Neuron (in vitro differentiated cells): ENCODE measurements around the gene ICOS.
"Not testable (repeated sequence)": the region's sequence is repeated elsewhere in the genome, so short reads cannot be mapped to it uniquely, and the experiment has no call there.

Source experiments
- H2AFZ ChIP-seq: one replicate; pipeline ENCODE4 v1.6.1; 2013; ENCODE audit warnings: low read depth, mild to moderate bottlenecking, inconsistent platforms, low read length, moderate library complexity
- H3K27me3 ChIP-seq: one replicate; pipeline ENCODE4 v1.6.1; 2013; ENCODE audit warnings: low read length; ENCODE audit not compliant: insufficient read depth
- H3K36me3 ChIP-seq: one replicate; pipeline ENCODE4 v1.6.1; 2013; ENCODE audit warnings: low read length; ENCODE audit not compliant: insufficient read depth
- H3K4me1 ChIP-seq: one replicate; pipeline ENCODE4 v1.6.1; 2013; ENCODE audit warnings: low read length; ENCODE audit not compliant: insufficient read depth
- H3K4me3 ChIP-seq: 2 replicates; pipeline ENCODE4 v1.5.1; 2013; ENCODE audit warnings: mild to moderate bottlenecking, low read length, moderate library complexity
- H3K9me3 ChIP-seq: one replicate; pipeline ENCODE4 v1.6.1; 2013; ENCODE audit warnings: low read length

ICOS gene

GRCh38 chr2:203931262-203931661 lies 5.3 kb upstream of the ICOS start:
- H3K4me3 ChIP-seq, H3K36me3 ChIP-seq, H3K27me3 ChIP-seq, H3K4me1 ChIP-seq, H3K9me3 ChIP-seq, H2AFZ ChIP-seq: not testable (repeated sequence)

DNA sequence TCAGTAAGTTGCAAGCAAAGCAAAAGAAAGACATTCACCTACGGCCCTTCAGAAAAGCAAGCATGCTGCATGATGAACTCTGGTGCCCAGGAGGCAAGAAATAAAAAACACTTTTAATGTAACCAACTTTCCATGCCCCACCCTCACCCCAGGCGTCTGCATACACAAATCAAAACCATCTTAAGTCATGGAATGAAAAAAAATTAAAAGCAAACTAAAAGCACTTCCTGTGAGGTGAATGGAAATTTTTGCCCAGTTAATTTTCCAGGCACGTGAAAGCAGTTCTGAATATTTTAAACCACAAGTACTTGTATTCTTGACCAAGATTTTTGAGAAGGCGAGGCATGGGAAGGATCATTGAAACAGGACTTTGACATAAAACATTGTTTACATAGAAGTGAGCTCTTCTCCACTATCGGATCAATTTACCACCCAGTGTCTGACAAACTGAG lies 2.5 kb upstream of the ICOS start:
- H3K4me3 ChIP-seq = no peak overlapping the region
- H3K4me1 ChIP-seq = no peaks in the 10 kb centered on the region
- H3K9me3 ChIP-seq = no peaks in the 10 kb centered on the region
- no peak overlapping the region for H2AFZ ChIP-seq
- H3K36me3 ChIP-seq = no peaks in the 10 kb centered on the region
- no peaks in the 10 kb centered on the region for H3K27me3 ChIP-seq

GRCh38 chr2:203934711-203935438 lies 1.7 kb upstream of the ICOS start:
- H3K27me3 ChIP-seq = no peaks in the 10 kb centered on the region
- H3K4me1 ChIP-seq = no peaks in the 10 kb centered on the region
- no peaks in the 10 kb centered on the region for H3K9me3 ChIP-seq
- H3K36me3 ChIP-seq = no peaks in the 10 kb centered on the region
- H3K4me3 ChIP-seq = no peak overlapping the region
- no peak overlapping the region for H2AFZ ChIP-seq

DNA sequence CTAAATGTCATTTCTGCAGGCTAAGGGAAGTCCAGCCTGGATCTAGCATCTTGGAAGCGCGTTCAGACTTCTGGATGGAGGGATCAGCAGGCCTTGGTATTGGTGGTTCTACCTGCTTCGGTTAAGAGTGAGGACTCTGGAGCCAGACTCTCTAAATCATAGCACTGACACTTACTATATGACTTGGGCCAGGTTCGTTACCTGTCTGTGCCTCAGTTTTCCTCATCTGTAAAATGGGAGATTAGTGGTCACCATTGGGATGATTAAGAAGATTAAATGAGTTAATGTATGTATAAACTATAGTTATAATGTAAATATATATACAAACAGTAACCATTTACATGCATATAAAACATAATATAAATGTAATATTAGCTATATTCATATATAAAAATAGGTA lies 995 bp upstream of the ICOS start:
- Histone ChIP-seq H3K4me3 (no peak overlapping the region), H3K36me3 (no peaks in the 10 kb centered on the region), H2AFZ (no peak overlapping the region)

DNA sequence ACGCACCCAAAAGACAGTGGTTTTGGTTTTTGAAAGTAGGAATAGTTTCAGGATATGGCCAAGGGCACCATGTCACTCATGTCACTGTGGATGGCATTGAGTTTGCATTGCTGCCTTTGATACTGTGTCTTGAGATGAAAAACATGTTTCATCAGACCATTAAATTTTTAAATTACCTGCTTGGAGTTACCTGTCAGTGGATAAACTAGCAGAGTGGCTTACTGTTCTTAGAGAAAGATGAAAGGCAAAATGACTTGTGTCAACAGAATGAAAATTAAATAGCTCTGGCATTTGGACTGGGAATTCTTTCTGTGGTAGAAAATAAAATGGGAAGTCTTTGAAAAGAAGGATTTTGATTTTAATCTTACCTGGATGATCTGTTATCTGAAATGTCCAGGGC lies 386 bp downstream of the ICOS start:
- no peak overlapping the region for H3K4me3 ChIP-seq
- no peaks in the 10 kb centered on the region for H3K9me3 ChIP-seq
- H3K4me1 ChIP-seq = no peaks in the 10 kb centered on the region
- H3K27me3 ChIP-seq = no peaks in the 10 kb centered on the region
- H3K36me3 ChIP-seq = no peaks in the 10 kb centered on the region
- H2AFZ ChIP-seq = no peak overlapping the region

More for the DNA sequence above, 995 bp upstream of the ICOS start:
- Histone ChIP-seq H3K4me1 (no peaks in the 10 kb centered on the region), H3K27me3 (no peaks in the 10 kb centered on the region), H3K9me3 (no peaks in the 10 kb centered on the region)

DNA sequence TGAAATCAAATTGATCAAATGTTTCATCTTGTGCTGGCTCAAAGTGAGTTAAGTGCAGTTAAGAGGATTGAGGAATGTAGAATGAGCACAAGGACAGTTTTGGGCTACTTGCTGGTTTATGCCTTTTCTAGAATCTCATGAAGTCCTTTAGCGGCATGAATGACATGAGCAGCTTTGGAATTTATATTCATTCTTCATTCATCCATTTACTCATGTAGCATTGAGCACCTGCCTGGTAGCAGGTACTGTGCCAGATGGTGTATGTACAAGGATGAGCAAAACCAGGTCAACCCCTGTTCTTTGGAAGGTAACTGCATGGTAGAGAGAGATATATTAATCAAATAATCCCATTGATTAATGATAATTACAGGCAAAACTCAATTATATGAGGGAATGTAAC lies 1.2 kb downstream of the ICOS start:
- Histone ChIP-seq H2AFZ (no peak overlapping the region), H3K9me3 (no peaks in the 10 kb centered on the region), H3K27me3 (no peaks in the 10 kb centered on the region), H3K4me3 (no peak overlapping the region), H3K4me1 (no peaks in the 10 kb centered on the region), H3K36me3 (no peaks in the 10 kb centered on the region)

GRCh38 chr2:203940039-203940438 lies 3.5 kb downstream of the ICOS start:
- no peak overlapping the region for H3K4me3 ChIP-seq
- H3K4me1 ChIP-seq = no peaks in the 10 kb centered on the region
- H3K36me3 ChIP-seq = no peaks in the 10 kb centered on the region
- H3K27me3 ChIP-seq = no peaks in the 10 kb centered on the region
- no peak overlapping the region for H2AFZ ChIP-seq
- H3K9me3 ChIP-seq = no peaks in the 10 kb centered on the region

DNA sequence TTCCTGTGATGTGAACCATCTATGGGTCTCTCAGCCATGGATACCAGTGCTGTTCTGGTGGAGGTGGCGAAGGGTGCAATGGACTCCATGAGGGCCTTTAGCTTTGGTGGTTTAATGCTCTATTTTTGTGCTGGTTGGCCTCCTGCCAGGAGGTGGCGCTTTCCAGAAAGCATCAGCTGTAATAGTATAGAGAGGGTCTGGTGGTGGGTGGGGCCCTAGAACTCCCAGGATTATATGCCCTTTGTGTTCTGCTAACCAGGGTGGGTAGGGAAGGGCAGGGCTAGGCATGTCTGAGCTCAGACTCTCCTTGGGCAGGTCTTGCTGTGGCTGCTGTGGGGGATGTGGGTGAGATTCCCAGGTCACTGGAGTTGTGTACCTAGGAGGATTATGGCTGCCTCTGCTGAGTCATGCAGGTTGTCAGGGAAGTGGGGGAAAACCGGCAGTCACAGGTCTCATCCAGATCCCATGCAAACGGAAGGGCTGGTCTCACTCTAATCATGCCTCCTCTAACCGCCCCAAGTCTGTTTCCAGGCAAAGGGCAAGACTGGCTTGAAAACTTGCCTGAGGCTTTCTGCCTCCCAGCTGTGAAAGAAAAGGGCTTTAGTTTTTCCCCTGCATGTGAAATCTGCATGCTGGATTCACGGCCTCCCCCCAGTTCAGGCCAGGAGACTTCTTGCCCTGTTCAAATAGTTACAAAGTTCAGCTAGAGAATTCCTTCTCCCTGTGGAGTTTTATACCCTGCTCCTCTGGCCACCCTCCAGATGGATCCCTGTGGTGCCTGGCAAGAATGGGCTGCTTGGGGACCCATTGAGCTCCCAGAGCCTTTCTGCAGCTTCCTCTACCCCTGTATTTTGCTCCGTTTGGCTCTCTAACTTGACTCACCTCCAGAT lies 7.2 kb downstream of the ICOS start:
- H3K36me3 ChIP-seq, H3K4me3 ChIP-seq, H3K27me3 ChIP-seq, H3K9me3 ChIP-seq, H3K4me1 ChIP-seq, H2AFZ ChIP-seq: not testable (repeated sequence)

DNA sequence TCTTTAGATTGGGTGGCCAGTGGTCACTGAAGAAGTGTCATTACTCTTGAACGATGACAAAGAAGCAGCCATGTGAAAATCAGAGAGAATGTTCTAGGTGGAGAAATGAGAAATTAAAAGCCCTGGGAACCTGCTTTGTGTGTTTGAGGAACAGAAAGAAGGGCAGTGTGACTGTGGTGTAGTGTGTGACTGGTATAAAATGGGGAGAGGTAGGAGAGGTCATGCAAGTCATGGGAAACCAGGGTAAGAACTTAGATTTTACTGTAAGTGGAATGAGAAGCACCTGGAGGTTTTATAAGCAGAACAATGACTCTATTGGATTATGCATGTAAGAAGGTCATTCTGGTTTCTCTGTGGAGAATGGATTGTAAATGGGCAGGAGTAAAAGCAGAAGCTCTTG lies 12.2 kb downstream of the ICOS start:
- no peak overlapping the region for H2AFZ ChIP-seq
- no peaks in the 10 kb centered on the region for H3K36me3 ChIP-seq
- no peaks in the 10 kb centered on the region for H3K4me1 ChIP-seq
- H3K27me3 ChIP-seq = no peaks in the 10 kb centered on the region
- H3K9me3 ChIP-seq = no peaks in the 10 kb centered on the region
- no peak overlapping the region for H3K4me3 ChIP-seq

DNA sequence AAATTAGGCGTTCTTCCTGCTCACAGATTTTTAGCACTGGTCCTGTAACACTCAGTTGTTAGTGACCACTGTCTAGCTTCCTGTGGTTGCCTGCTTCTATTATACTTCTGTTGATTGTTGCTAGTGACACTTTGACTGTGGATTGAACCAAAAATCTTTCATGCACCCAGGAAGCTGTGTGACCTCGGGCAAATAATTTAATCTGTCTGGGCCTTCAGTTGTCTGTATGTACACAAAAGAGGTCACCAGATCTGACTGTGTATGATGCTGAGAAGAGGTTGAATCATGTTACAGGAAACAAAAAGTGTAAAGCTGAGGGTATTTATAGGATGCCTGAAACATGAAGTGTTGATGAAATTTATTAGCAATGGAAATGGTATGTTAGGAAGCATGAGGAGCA lies 12.7 kb downstream of the ICOS start:
- Histone ChIP-seq H3K27me3 (no peaks in the 10 kb centered on the region), H3K9me3 (no peaks in the 10 kb centered on the region), H3K4me3 (no peak overlapping the region), H2AFZ (no peak overlapping the region), H3K4me1 (no peaks in the 10 kb centered on the region), H3K36me3 (no peaks in the 10 kb centered on the region)

DNA sequence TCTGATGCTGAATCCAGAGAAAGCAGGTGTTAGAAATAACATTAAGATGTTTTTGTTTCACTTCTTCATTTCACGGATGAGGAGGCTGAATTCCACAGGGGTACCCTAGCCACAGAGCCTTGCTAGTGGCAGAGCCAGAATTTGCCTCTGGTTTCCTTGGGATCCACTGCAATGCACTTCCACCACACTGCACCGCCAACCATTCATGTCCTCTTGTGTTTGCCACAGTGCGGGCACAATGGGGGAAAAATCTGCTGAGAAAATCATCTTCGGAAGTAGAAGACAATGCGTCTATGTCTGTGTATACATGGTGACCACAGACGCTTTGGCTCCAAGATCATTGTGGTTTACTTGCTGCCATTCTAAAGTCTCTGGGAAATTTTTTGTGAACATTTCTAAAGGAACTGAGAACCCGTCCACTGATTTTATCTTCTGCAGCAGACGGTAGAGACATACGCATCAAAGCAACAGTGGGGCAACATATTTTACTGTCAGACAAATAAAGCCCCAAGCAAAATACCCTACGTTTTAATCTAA lies 14.9 kb downstream of the ICOS start:
- H3K4me3 ChIP-seq = no peak overlapping the region
- no peaks in the 10 kb centered on the region for H3K4me1 ChIP-seq
- H3K36me3 ChIP-seq = no peaks in the 10 kb centered on the region
- H3K9me3 ChIP-seq = no peaks in the 10 kb centered on the region
- no peaks in the 10 kb centered on the region for H3K27me3 ChIP-seq
- H2AFZ ChIP-seq = no peak overlapping the region

GRCh38 chr2:203959265-203959664 lies 22.7 kb downstream of the ICOS start:
- no peak overlapping the region for H3K4me3 ChIP-seq
- no peaks in the 10 kb centered on the region for H3K9me3 ChIP-seq
- H2AFZ ChIP-seq = no peak overlapping the region
- H3K27me3 ChIP-seq = no peaks in the 10 kb centered on the region
- no peaks in the 10 kb centered on the region for H3K4me1 ChIP-seq
- H3K36me3 ChIP-seq = no peaks in the 10 kb centered on the region

- no peaks in the 10 kb centered on the region for H3K4me1 ChIP-seq
- no peaks in the 10 kb centered on the region for H3K27me3 ChIP-seq
- no peaks in the 10 kb centered on the region for H3K9me3 ChIP-seq
- H2AFZ ChIP-seq = no peak overlapping the region
- no peak overlapping the region for H3K4me3 ChIP-seq
- no peaks in the 10 kb centered on the region for H3K36me3 ChIP-seq
Measured at GRCh38 chr2:203959672-203960071, 23.1 kb downstream of the ICOS start.
